Transverse colon (tissue), 4 donors: ENCODE measurements around the gene TNFRSF25.

Source experiments
- EP300 ChIP-seq: sonication (generic); formaldehyde crosslinking; IDR thresholded peaks from one replicate; pipeline ENCODE4 v1.6.1; 2017; ENCODE audit warnings: antibody characterized with exemption, low read depth
- POLR2A ChIP-seq: fragments of 450-650 bp; IDR thresholded peaks from one replicate; pipeline ENCODE4 v1.6.1; 2016; ENCODE audit warnings: antibody characterized with exemption, mild to moderate bottlenecking, moderate library complexity
- POLR2AphosphoS5 ChIP-seq, 3 donors: sonication (generic); formaldehyde crosslinking; IDR thresholded peaks; one replicate each; pipeline ENCODE4 v1.6.1; 2016; ENCODE audit warnings: antibody characterized with exemption in 3 of 3
- TF ChIP-seq, protein P1 (sequence below), 5 experiments: fragments of 200-600 bp in 3 of 5; fragments of 450-650 bp in 2 of 5; sonication (generic) in 3 of 5; IDR thresholded peaks; 1 replicate in 2 of 5; 2 replicates in 3 of 5; pipeline ENCODE4 v1.5.1; 2016 to 2017; ENCODE audit warnings: antibody characterized with exemption in 5 of 5, inconsistent platforms in 3 of 5, mild to moderate bottlenecking in 2 of 5, moderate library complexity in 1 of 5

DNA sequence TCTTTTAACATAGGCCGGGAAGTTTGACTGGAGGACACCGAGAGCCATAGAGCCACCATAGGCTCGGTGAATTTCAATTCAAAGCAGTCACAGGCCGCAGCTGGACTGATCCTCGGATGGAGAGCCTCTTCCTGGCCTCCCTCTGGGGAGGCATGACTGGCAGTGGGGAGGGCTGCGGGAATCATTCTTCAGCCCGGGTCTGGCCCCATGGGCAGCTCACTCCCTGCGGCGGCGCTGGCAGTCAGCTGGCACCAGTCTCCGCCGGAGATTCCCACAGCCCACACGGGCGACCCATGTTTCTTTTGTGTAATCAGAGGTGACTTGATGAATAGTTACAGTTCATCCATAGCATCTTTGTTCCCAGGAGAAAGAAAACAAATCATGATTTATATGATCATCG lies 30.8 kb downstream of the TNFRSF25 start:
- TF ChIP-seq, protein P1, sequence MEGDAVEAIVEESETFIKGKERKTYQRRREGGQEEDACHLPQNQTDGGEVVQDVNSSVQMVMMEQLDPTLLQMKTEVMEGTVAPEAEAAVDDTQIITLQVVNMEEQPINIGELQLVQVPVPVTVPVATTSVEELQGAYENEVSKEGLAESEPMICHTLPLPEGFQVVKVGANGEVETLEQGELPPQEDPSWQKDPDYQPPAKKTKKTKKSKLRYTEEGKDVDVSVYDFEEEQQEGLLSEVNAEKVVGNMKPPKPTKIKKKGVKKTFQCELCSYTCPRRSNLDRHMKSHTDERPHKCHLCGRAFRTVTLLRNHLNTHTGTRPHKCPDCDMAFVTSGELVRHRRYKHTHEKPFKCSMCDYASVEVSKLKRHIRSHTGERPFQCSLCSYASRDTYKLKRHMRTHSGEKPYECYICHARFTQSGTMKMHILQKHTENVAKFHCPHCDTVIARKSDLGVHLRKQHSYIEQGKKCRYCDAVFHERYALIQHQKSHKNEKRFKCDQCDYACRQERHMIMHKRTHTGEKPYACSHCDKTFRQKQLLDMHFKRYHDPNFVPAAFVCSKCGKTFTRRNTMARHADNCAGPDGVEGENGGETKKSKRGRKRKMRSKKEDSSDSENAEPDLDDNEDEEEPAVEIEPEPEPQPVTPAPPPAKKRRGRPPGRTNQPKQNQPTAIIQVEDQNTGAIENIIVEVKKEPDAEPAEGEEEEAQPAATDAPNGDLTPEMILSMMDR (IDR thresholded peaks at IDR 0.05), result no peak
- TF ChIP-seq POLR2A, result no peak
- no peak for TF ChIP-seq EP300
- no peak for TF ChIP-seq POLR2AphosphoS5 (IDR thresholded peaks at IDR 0.05)
